Neural progenitor cell (in vitro differentiated cells): Measurements from ENCODE around the gene PSMD6. TPM values are rescaled to one million over a fixed set of nuclear protein-coding genes. Genes with fewer than 3 reads are reported as not detected.

Experiments
- DNase-seq: peaks from one replicate; pipeline ENCODE4 v3.0.0-alpha.2; 2016; ENCODE audit warnings: low spot score
- H2AFZ ChIP-seq: fragments of 200-600 bp; sonication (generic); replicated peaks from 2 replicates; pipeline ENCODE4 v1.6.1; 2016; ENCODE audit warnings: antibody characterized with exemption
- H3F3A ChIP-seq: fragments of 200-600 bp; sonication (generic); 2 replicates; pipeline ENCODE4 v1.6.1; 2016; ENCODE audit warnings: antibody characterized with exemption, low read depth
- H3K27ac ChIP-seq: fragments of 200-600 bp; sonication (generic); 2 replicates; pipeline ENCODE4 v1.5.1; 2016; ENCODE audit warnings: mild to moderate bottlenecking
- H3K27me3 ChIP-seq: fragments of 200-600 bp; sonication (generic); 2 replicates; pipeline ENCODE4 v1.6.1; 2016; ENCODE audit warnings: mild to moderate bottlenecking, moderate library complexity
- H3K36me3 ChIP-seq: fragments of 200-600 bp; sonication (generic); 2 replicates; pipeline ENCODE4 v1.5.1; 2016
- H3K4me1 ChIP-seq: fragments of 200-600 bp; sonication (generic); 2 replicates; pipeline ENCODE4 v1.6.1; 2016; ENCODE audit warnings: mixed run types
- H3K4me2 ChIP-seq: fragments of 200-600 bp; sonication (generic); 2 replicates; pipeline ENCODE4 v1.6.1; 2016
- H3K4me3 ChIP-seq: fragments of 200-600 bp; sonication (generic); 2 replicates; pipeline ENCODE4 v1.5.1; 2016
- H3K79me2 ChIP-seq: fragments of 200-600 bp; sonication (generic); 2 replicates; pipeline ENCODE4 v1.6.1; 2016; ENCODE audit warnings: low read depth
- H3K9ac ChIP-seq: fragments of 200-600 bp; sonication (generic); 2 replicates; pipeline ENCODE4 v1.6.1; 2016
- H3K9me3 ChIP-seq: fragments of 200-600 bp; sonication (generic); 2 replicates; pipeline ENCODE4 v1.5.1; 2016; ENCODE audit warnings: low read depth
- H4K20me1 ChIP-seq: fragments of 200-600 bp; sonication (generic); 2 replicates; pipeline ENCODE4 v1.6.1; 2016; ENCODE audit warnings: low read depth
- H3K27ac Mint-ChIP-seq: 3 replicates; pipeline ENCODE4 v1.8.0; 2021; ENCODE audit warnings: mixed read lengths
- H3K27me3 Mint-ChIP-seq: 2 replicates; pipeline ENCODE4 v1.8.0; 2022; ENCODE audit warnings: low read depth, mild to moderate bottlenecking, inconsistent platforms, moderate library complexity, mixed read lengths; ENCODE audit not compliant: insufficient read depth
- H3K36me3 Mint-ChIP-seq: 3 replicates; pipeline ENCODE4 v1.8.0; 2021; ENCODE audit warnings: mixed read lengths
- H3K4me1 Mint-ChIP-seq: 3 replicates; pipeline ENCODE4 v1.8.0; 2021; ENCODE audit warnings: mixed read lengths
- H3K4me3 Mint-ChIP-seq: 3 replicates; pipeline ENCODE4 v1.8.0; 2021; ENCODE audit warnings: mild to moderate bottlenecking, moderate library complexity, mixed read lengths
- H3K9me3 Mint-ChIP-seq: 3 replicates; pipeline ENCODE4 v1.8.0; 2020; ENCODE audit warnings: mixed read lengths
- EZH2 ChIP-seq: fragments of 200-600 bp; sonication (generic); IDR thresholded peaks from 2 replicates; pipeline ENCODE4 v1.6.1; 2017; ENCODE audit warnings: antibody characterized with exemption, mild to moderate bottlenecking, moderate library complexity
- EZH2phosphoT487 ChIP-seq: fragments of 200-600 bp; sonication (generic); IDR thresholded peaks from 2 replicates; pipeline ENCODE4 v1.6.1; 2017; ENCODE audit warnings: antibody characterized with exemption
- total RNA-seq: library from RNA; depleted of rRNA; stranded (reverse); fragments of >200 nt; gene quantifications from 2 replicates; pipeline ENCODE4 v1.2.3, GENCODE V29; 2015; ENCODE audit warnings: low replicate concordance
- TF ChIP-seq, protein P1 (sequence below): fragments of 200-600 bp; sonication (generic); IDR thresholded peaks from 2 replicates; pipeline ENCODE4 v1.5.1; 2017; ENCODE audit warnings: antibody characterized with exemption, mild to moderate bottlenecking

The PSMD6 gene
- total RNA-seq, 1 donor from 2014 or later: 141 TPM

DNA sequence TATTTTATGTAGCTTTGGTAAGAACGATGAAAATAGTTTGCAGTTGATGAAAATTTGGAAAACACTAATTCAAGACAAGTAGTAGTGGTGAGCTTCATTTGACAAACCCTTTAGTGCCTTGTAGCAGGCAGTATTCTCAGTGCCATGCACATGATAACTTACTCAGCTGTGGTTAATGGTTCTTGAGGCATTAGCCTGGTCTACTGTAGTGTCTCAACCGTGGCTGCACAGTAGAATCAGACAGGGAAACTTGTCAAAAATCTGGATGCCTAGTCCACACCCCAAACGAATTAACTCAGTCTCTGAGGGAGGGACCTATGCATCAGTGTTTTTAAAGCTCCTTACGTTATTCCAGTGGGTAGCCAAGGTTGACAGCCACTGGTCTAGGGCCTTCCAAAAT is 45.4 kb downstream of the PSMD6 start:
- no peak overlapping the region for H3K27ac Mint-ChIP-seq
- Histone ChIP-seq H3K27ac (peak overlapping the region; percentile 40), H3K27me3 (no peaks in the 10 kb centered on the region), H3K79me2 (peaks cover 63% of the 10 kb centered on the region), H3F3A (peaks cover 8% of the 10 kb centered on the region), H3K36me3 (no peaks in the 10 kb centered on the region), H3K4me1 (peaks cover 52% of the 10 kb centered on the region), H2AFZ (no peak overlapping the region), H4K20me1 (no peaks in the 10 kb centered on the region), H3K4me3 (no peak overlapping the region), H3K9me3 (no peaks in the 10 kb centered on the region), H3K4me2 (peak overlapping the region; percentile 45), H3K9ac (no peak overlapping the region)
- H3K4me1 Mint-ChIP-seq: peaks cover 35% of the 10 kb centered on the region
- H3K36me3 Mint-ChIP-seq: peaks cover 15% of the 10 kb centered on the region
- no peak for DNase-seq
- TF ChIP-seq EZH2phosphoT487 (no peak), EZH2 (no peak)
- TF ChIP-seq, protein P1, sequence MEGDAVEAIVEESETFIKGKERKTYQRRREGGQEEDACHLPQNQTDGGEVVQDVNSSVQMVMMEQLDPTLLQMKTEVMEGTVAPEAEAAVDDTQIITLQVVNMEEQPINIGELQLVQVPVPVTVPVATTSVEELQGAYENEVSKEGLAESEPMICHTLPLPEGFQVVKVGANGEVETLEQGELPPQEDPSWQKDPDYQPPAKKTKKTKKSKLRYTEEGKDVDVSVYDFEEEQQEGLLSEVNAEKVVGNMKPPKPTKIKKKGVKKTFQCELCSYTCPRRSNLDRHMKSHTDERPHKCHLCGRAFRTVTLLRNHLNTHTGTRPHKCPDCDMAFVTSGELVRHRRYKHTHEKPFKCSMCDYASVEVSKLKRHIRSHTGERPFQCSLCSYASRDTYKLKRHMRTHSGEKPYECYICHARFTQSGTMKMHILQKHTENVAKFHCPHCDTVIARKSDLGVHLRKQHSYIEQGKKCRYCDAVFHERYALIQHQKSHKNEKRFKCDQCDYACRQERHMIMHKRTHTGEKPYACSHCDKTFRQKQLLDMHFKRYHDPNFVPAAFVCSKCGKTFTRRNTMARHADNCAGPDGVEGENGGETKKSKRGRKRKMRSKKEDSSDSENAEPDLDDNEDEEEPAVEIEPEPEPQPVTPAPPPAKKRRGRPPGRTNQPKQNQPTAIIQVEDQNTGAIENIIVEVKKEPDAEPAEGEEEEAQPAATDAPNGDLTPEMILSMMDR: no peak
- H3K4me3 Mint-ChIP-seq: no peak overlapping the region
- H3K27me3 Mint-ChIP-seq: no peaks in the 10 kb centered on the region
- no peaks in the 10 kb centered on the region for H3K9me3 Mint-ChIP-seq

DNA sequence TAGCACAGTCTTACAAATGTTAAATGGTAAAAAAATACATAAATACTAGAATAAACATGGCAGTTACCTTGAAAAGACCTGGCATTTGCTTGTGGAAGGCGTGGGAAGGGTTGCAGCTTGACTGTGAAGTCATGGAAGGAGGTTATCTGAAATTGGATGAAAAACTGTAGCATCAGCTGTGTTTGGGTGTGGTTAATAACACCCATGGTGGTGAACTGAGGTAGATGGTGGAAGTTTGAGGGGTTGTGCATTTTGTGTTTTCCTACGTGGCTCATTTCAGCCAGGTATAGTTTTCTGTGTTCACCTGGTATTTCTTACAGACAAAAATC is 46.5 kb downstream of the PSMD6 start:
- Mint-ChIP-seq H3K27ac (no peak overlapping the region), H3K9me3 (no peaks in the 10 kb centered on the region), H3K27me3 (no peaks in the 10 kb centered on the region), H3K36me3 (peaks cover 12% of the 10 kb centered on the region), H3K4me1 (peaks cover 45% of the 10 kb centered on the region), H3K4me3 (no peak overlapping the region)
- Histone ChIP-seq H3F3A (peaks cover 18% of the 10 kb centered on the region), H3K4me2 (no peak overlapping the region), H3K36me3 (no peaks in the 10 kb centered on the region), H3K4me3 (no peak overlapping the region), H3K9me3 (no peaks in the 10 kb centered on the region), H2AFZ (no peak overlapping the region), H4K20me1 (no peaks in the 10 kb centered on the region), H3K27ac (no peak overlapping the region), H3K79me2 (peaks cover 72% of the 10 kb centered on the region), H3K9ac (no peak overlapping the region), H3K4me1 (peaks cover 62% of the 10 kb centered on the region), H3K27me3 (no peaks in the 10 kb centered on the region)
- no peak for DNase-seq
- TF ChIP-seq EZH2 (no peak), EZH2phosphoT487 (no peak)
- TF ChIP-seq, protein P1: no peak

DNA sequence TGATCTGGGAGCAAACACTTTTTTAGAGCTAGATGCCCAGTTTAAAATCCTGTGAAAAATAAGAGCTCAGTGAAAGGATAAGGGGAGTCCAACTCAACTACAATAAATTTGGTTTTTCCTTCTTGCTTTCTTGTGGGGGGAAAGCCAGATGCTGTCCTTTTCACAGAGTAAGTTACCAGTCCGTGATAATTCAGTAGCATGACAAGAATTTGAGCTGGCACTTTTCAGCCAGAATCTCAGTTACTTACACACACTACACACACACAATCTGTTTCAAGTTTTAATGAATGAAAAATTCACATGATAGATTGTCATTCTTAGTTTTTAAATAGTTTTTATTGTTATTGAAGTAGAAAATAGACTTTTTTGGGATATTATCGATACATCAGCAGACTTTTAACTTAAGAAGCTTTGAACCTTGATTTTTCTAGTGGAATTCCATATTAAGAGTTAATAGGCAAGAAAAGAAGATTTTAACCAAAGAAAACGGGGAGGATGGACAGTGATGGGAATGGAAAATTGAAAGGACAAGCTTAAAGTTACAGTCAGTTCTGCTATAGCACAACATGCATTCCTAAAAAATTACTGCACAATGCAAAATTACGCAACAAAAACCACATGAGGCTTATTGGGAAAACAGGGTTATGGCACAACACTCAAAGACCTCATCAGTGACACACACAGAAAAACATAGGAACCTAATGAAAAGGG is 47.0 kb downstream of the PSMD6 start:
- Histone ChIP-seq H3K27ac (no peak overlapping the region), H4K20me1 (no peaks in the 10 kb centered on the region), H3K9ac (no peak overlapping the region)

More for the DNA sequence above, 47.0 kb downstream of the PSMD6 start:
- no peaks in the 10 kb centered on the region for H3K27me3 ChIP-seq
- H3K27ac Mint-ChIP-seq: no peak overlapping the region
- no peak overlapping the region for H2AFZ ChIP-seq
- H3F3A ChIP-seq: peaks cover 23% of the 10 kb centered on the region
- no peaks in the 10 kb centered on the region for H3K9me3 Mint-ChIP-seq
- H3K36me3 ChIP-seq: no peaks in the 10 kb centered on the region
- H3K9me3 ChIP-seq: no peaks in the 10 kb centered on the region
- peaks cover 67% of the 10 kb centered on the region for H3K4me1 ChIP-seq
- no peaks in the 10 kb centered on the region for H3K27me3 Mint-ChIP-seq
- peaks cover 12% of the 10 kb centered on the region for H3K36me3 Mint-ChIP-seq
- peaks cover 49% of the 10 kb centered on the region for H3K4me1 Mint-ChIP-seq
- DNase-seq: no peak
- H3K4me2 ChIP-seq: peak overlapping the region; percentile 27
- no peak for TF ChIP-seq EZH2
- TF ChIP-seq, protein P1: no peak
- no peak for TF ChIP-seq EZH2phosphoT487
- H3K79me2 ChIP-seq: peaks cover 72% of the 10 kb centered on the region
- H3K4me3 ChIP-seq: no peak overlapping the region
- H3K4me3 Mint-ChIP-seq: no peak overlapping the region
